Measurements from ENCODE around the gene HDAC10. TPM values are rescaled to one million over a fixed set of nuclear protein-coding genes. Genes with fewer than 3 reads are reported as not detected.

HDAC10 gene
- total and polyA plus RNA-seq, 2 experiments from 2014 or later = 23.8 to 30.2 TPM

DNA sequence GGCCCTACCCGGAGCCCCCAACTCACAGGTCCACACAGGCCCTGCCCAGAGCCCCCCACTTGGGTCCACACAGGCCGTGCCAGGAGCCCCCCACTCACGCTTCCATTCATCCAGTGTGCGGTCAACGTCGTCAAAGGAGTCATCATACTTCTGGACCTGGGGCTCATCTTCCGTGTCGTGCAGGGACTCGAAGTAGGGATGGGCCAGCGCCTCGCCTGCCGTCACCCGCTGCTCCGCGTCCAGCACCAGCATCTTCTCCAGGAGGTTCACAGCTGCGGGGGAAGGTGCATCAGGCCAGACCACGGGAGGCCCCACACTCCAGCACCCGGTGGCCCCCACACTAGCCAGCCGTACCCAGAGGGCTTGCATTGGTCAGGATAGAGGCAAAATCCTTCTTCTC, 4.0 kb upstream of the HDAC10 start:
- H3K9me2 ChIP-seq (replicated peaks; ENCODE audit: insufficient read depth) = no peaks in the 10 kb centered on the region
- peaks cover 1% of the 10 kb centered on the region for H3K79me2 ChIP-seq
- no peak for TF ChIP-seq EZH2phosphoT487 (IDR thresholded peaks at IDR 0.05; ENCODE audit: low read depth, severe bottlenecking, unreplicated experiment)
- TF ChIP-seq, protein P1, sequence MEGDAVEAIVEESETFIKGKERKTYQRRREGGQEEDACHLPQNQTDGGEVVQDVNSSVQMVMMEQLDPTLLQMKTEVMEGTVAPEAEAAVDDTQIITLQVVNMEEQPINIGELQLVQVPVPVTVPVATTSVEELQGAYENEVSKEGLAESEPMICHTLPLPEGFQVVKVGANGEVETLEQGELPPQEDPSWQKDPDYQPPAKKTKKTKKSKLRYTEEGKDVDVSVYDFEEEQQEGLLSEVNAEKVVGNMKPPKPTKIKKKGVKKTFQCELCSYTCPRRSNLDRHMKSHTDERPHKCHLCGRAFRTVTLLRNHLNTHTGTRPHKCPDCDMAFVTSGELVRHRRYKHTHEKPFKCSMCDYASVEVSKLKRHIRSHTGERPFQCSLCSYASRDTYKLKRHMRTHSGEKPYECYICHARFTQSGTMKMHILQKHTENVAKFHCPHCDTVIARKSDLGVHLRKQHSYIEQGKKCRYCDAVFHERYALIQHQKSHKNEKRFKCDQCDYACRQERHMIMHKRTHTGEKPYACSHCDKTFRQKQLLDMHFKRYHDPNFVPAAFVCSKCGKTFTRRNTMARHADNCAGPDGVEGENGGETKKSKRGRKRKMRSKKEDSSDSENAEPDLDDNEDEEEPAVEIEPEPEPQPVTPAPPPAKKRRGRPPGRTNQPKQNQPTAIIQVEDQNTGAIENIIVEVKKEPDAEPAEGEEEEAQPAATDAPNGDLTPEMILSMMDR (IDR thresholded peaks at IDR 0.05; ENCODE audit: poor library complexity) = no peak
- TF ChIP-seq EZH2 (IDR thresholded peaks at IDR 0.05; ENCODE audit: borderline replicate concordance) = no peak
- peaks cover 7% of the 10 kb centered on the region for H3K4me1 ChIP-seq (ENCODE audit: insufficient read depth)
- no peak overlapping the region for H3K4me2 ChIP-seq
- no peak overlapping the region for H3K27ac ChIP-seq
- no peaks in the 10 kb centered on the region for H3K9me3 ChIP-seq (ENCODE audit: low read depth)
- DNase-seq (ENCODE audit: low spot score) = no peak
- H3K4me3 ChIP-seq = no peak overlapping the region
- no peaks in the 10 kb centered on the region for H4K20me1 ChIP-seq (ENCODE audit: insufficient read depth, poor library complexity, severe bottlenecking)
- H2AFZ ChIP-seq = no peak overlapping the region
- 96% methylated on average over 19 of the region's 19 CpGs for WGBS (ENCODE audit: low lambda C conversion rate, missing lambda C conversion rate)
- H3K36me3 ChIP-seq (replicated peaks; ENCODE audit: insufficient read depth, low read depth) = no peaks in the 10 kb centered on the region
- H3K27me3 ChIP-seq = no peaks in the 10 kb centered on the region

DNA sequence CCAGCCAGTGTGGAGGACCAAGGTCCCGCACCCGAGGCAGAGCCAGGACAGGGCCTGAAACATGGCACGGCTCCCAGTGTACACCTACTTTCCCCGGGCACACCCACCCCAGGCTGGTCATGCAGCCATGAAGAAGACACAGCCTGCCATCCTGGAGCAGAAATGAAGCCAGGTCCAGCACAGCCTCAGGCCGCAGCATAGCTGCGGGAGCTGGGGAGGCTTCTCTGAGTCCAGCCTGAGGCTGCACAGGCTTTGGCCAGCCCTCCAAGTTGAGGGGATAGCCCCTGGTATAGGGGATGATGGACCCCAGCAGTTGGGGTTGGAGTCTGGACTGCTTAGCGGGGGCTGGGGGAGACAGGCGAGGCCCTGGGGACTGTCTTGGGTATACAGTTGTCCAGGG, 2.9 kb upstream of the HDAC10 start:
- H3K4me3 ChIP-seq = no peak overlapping the region
- DNase-seq (ENCODE audit: low spot score) = no peak
- TF ChIP-seq EZH2 (IDR thresholded peaks at IDR 0.05; ENCODE audit: borderline replicate concordance) = no peak
- no peak for TF ChIP-seq EZH2phosphoT487 (IDR thresholded peaks at IDR 0.05; ENCODE audit: low read depth, severe bottlenecking, unreplicated experiment)
- TF ChIP-seq, protein P1 (IDR thresholded peaks at IDR 0.05; ENCODE audit: poor library complexity) = no peak
- H3K36me3 ChIP-seq (replicated peaks; ENCODE audit: insufficient read depth, low read depth) = no peaks in the 10 kb centered on the region
- no peak overlapping the region for H3K27ac ChIP-seq
- H3K9me2 ChIP-seq (replicated peaks; ENCODE audit: insufficient read depth) = no peaks in the 10 kb centered on the region
- H4K20me1 ChIP-seq (ENCODE audit: insufficient read depth, poor library complexity, severe bottlenecking) = no peaks in the 10 kb centered on the region
- WGBS (ENCODE audit: low lambda C conversion rate, missing lambda C conversion rate) = 90% methylated on average over 8 of the region's 8 CpGs
- peaks cover 13% of the 10 kb centered on the region for H3K4me1 ChIP-seq (ENCODE audit: insufficient read depth)
- H3K79me2 ChIP-seq = peaks cover 10% of the 10 kb centered on the region
- no peak overlapping the region for H2AFZ ChIP-seq
- H3K27me3 ChIP-seq = no peaks in the 10 kb centered on the region
- no peaks in the 10 kb centered on the region for H3K9me3 ChIP-seq (ENCODE audit: low read depth)
- H3K4me2 ChIP-seq = no peak overlapping the region

DNA sequence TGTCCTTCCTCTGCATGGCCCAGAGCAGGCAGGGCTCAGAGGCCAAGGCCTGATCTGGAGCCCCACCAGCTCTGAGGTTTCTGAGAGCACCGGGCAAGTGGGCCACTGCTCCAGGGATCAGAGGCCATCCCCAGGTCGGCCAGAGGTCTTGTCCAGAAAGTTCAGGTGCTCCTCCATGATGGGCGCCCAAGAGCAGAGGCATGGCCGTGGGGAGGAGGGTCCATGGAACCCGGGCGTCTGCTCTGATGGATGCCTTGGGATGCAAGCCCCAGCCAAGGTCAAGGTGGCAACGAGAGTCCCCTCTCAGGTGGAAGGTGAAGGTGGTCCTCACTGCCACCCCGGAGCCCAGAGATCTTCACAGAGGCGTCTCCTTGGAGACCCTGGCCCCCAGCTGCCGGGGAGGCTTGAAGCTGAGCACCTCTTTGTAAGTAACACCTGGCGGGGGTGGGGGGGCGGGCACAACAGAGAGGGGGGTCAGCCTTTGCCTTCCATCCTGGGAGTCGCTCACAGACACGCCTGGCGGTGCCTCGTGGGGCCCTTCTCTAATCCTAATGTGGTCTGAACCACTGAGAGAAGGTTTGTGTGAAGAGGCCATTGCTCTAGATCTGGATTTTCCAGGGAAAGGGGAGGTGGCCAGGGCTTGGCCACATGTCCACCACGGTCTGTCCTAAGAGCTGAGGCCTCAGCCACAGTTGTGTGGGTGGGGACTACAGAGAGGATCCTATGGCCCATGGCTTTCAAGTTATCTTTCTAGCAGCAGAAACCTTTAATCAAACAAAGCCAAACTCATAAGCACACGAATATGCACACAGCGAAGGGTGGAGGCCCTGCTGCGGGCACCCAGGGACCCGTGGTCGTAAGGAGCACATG, 2.2 kb upstream of the HDAC10 start:
- no peaks in the 10 kb centered on the region for H3K9me2 ChIP-seq (replicated peaks; ENCODE audit: insufficient read depth)
- H3K4me3 ChIP-seq = no peak overlapping the region
- H3K27me3 ChIP-seq = no peaks in the 10 kb centered on the region
- H2AFZ ChIP-seq = no peak overlapping the region
- H4K20me1 ChIP-seq (ENCODE audit: insufficient read depth, poor library complexity, severe bottlenecking) = no peaks in the 10 kb centered on the region
- H3K4me1 ChIP-seq (ENCODE audit: insufficient read depth) = peaks cover 13% of the 10 kb centered on the region
- TF ChIP-seq EZH2phosphoT487 (IDR thresholded peaks at IDR 0.05; ENCODE audit: low read depth, severe bottlenecking, unreplicated experiment) (no peak), EZH2 (IDR thresholded peaks at IDR 0.05; ENCODE audit: borderline replicate concordance) (no peak)
- TF ChIP-seq, protein P1 (IDR thresholded peaks at IDR 0.05; ENCODE audit: poor library complexity) = no peak
- H3K4me2 ChIP-seq = no peak overlapping the region
- DNase-seq (ENCODE audit: low spot score) = no peak
- no peaks in the 10 kb centered on the region for H3K9me3 ChIP-seq (ENCODE audit: low read depth)
- WGBS (ENCODE audit: low lambda C conversion rate, missing lambda C conversion rate) = 91% methylated on average over 18 of the region's 22 CpGs
- peaks cover 10% of the 10 kb centered on the region for H3K79me2 ChIP-seq
- H3K36me3 ChIP-seq (replicated peaks; ENCODE audit: insufficient read depth, low read depth) = no peaks in the 10 kb centered on the region
- H3K27ac ChIP-seq = no peak overlapping the region
